Mucosa of gallbladder (tissue), 1 donor: ENCODE data around the gene ZNF839. TPM values are rescaled to one million over a fixed set of nuclear protein-coding genes. Genes with fewer than 3 reads are reported as not detected.
"Not testable (repeated sequence)": the region's sequence is repeated elsewhere in the genome, so short reads cannot be mapped to it uniquely, and the experiment has no call there.

ENCODE experiments used
- DNase-seq: peaks from one replicate; pipeline ENCODE4 v3.0.0-alpha.2; 2020; ENCODE audit warnings: low spot score
- total RNA-seq: library from RNA; stranded (reverse); gene quantifications from one replicate; pipeline ENCODE4 v1.2.1, GENCODE V29; 2021
- donor health status: DM: no; HTN: no; CAD: no.

ZNF839 gene
- total RNA-seq, 1 donor from 2014 or later, result 11.1 TPM

GRCh38 chr14:102342238-102342637 lies 22.7 kb downstream of the ZNF839 start:
- DNase-seq, result no peak

- DNase-seq, result no peak
Measured at GRCh38 chr14:102344084-102344483, 24.5 kb downstream of the ZNF839 start.

- no peak for DNase-seq
Measured at GRCh38 chr14:102344485-102344884, 24.9 kb downstream of the ZNF839 start.

DNA sequence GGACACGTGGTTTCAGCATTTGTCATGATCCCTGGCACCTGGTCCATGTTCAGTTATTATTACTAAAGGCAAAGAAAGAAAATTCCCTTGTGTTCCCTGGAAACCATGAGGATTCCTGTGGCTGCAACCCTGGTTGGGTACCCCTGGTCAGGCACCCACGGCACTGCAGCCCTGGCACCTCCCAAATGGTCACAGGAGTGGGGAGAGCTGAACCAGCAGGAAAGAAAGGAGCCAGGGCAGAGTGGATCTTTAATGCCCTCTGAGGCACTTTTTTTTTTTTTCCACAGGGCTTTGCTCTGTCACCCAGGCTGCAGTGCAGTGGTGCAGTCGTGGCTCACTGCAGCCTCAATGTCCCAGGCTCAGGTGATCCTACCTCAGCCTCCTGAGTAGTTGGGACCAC lies 25.7 kb downstream of the ZNF839 start:
- DNase-seq, result no peak

- DNase-seq, result no peak
Measured at GRCh38 chr14:102346645-102347044, 27.1 kb downstream of the ZNF839 start.

GRCh38 chr14:102348376-102348775 lies 28.8 kb downstream of the ZNF839 start:
- no peak for DNase-seq

GRCh38 chr14:102351023-102351422 lies 31.5 kb downstream of the ZNF839 start:
- peak; percentile 18 for DNase-seq

GRCh38 chr14:102351593-102351992 lies 32.0 kb downstream of the ZNF839 start:
- not testable (repeated sequence) for DNase-seq

DNA sequence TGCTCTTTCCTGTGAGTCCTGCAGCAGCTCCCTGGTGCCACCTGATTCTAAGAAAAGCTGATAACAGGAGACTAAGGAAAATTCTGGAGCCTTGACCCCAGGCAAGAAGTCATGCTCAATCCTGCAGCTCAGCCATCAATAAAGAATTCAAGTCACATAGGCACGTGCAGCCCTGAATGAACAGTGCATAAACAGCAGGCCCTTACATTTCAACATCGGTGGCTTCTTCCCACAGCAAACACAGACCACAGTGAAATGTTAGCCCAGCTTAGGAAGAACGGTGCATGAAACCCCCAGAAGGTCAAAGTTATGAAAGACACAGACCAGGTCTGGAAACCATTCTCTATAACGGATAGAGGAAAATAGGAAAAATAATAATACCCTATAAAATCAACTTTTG lies 32.7 kb downstream of the ZNF839 start:
- DNase-seq, result no peak

- no peak for DNase-seq
Measured at GRCh38 chr14:102353126-102353619, 33.6 kb downstream of the ZNF839 start.

- DNase-seq, result no peak
Measured at GRCh38 chr14:102356280-102356679, 36.7 kb downstream of the ZNF839 start.

GRCh38 chr14:102359341-102359740 lies 39.8 kb downstream of the ZNF839 start:
- DNase-seq, result no peak

DNA sequence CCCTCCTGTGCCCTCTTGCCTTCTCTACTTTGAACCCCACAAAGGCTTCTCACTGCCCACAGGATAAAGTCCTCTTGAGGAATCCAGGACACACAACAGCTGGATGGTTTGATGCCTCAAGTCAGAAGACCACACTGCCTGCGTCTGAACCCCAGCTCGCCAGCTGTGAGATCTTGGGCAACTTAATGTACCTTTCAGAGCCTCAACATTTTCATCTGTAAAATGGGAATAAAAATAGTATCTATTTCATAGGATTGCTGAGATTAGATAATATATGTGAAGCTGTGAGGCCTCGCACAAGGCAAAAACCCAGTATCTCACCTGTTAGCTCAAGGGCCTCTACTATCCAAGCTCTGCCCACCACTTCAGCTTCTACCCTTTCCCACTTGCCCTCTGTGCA lies 40.8 kb downstream of the ZNF839 start:
- no peak for DNase-seq

DNA sequence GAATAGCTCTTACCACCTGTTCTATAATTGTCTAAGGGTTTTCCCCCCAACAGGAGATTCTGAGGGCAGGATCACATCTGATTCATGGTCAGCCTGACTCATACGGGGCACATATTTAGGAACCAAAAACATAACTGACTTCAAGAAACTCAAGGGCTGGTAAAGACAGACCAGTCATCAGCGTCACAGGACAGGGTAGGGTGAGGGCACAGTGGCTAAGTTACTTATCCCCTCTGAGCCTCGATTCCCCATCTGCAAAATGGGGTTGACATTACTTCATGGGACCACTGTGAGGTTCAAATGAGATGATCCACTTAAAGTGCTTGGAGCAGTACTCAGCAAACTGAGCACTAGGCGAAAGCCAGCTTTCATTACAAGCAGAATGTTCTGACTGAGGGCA lies 42.5 kb downstream of the ZNF839 start:
- DNase-seq, result no peak

GRCh38 chr14:102362545-102363181 lies 43.1 kb downstream of the ZNF839 start, which contains the start of the genes CINP and TECPR2:
Gene CINP (minus strand): TSS chr14:102362890. CDS start chr14:102362851, 39 bp downstream.
Gene TECPR2 (plus strand): TSS chr14:102362941. CDS start chr14:102376722, 13,781 bp downstream.
- DNase-seq, result peak; percentile 98

DNA sequence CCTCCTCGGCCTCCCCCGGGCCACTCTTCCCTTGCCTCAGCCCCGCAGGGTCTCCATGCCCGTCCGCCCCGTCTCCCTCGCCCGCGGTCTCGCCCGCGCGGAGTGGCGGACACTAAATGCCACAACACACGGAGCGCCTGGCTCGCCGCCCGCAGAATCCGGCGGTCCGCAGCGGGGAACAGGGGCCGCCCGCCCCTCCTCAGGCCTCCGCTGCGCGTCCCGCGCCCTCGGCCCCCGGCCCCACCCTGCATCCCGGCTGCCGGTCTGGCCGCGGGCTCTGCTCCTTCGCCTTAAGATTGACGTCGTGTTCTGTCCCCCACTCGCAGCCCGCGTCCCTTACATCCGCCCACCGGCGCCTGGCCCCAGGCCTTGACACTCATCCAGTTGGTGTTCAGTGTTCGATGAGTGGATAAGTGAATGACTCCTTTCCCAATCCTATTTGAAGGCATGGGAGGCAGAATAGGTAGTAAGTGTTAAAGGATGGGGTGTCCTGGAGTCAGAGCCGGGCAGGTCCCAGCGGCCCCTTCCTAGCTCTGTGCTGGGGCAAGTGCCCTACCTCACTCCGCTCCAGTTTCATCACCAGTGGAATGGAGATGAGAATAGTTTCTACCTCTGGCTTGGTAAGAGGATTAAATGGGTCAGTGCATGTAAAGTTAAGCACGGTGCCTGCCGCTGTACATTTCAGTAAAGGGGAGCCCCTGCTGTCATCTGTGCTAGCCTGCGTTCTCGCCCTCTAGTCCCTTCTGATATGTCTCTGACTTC lies 43.8 kb downstream of the ZNF839 start:
- DNase-seq, result peak; percentile 16

- DNase-seq, result no peak
Measured at GRCh38 chr14:102370305-102370809, 50.8 kb downstream of the ZNF839 start.

- DNase-seq, result no peak
Measured at GRCh38 chr14:102371361-102371760, 51.8 kb downstream of the ZNF839 start.

DNA sequence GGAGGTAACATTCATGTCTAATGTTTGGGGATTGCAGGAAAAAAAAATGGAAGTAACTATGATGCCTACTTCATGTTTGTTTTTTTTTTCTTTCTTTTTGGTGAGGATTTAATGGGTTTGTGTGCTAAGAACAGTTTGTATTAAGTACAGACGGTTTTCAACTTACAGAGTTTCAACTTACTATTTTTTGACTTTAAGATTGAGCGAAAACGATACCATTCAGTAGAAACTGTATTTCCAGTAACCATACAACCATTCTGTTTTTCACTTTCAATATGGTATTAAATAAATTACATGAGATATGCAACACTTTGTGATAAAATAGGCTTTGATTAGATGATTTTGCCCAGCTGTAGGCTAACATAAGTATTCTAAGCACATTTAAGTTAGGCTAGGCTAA lies 53.6 kb downstream of the ZNF839 start:
- no peak for DNase-seq

- DNase-seq, result no peak
Measured at GRCh38 chr14:102374264-102374663, 54.7 kb downstream of the ZNF839 start.

DNA sequence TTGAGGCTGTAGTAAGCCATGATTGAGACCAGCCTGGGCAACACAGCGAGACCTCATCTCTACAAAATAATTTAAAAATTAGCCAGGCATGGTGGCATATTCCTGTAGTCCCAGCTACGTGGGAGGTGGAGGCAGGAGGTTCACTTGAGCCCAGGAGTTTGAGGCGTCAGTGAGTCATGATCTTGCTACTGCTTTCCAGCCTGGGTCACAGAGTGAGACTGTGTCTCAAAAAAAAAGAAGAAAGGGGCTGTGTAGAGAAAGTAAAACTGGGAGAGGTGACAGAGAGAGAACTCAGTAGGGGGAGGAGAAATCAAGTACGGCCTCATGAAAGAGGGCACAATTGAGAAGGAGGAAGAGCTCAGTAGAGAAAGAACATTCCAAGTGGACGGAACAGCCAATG lies 55.6 kb downstream of the ZNF839 start:
- no peak for DNase-seq

- no peak for DNase-seq
Measured at GRCh38 chr14:102377696-102378095, 58.1 kb downstream of the ZNF839 start.

DNA sequence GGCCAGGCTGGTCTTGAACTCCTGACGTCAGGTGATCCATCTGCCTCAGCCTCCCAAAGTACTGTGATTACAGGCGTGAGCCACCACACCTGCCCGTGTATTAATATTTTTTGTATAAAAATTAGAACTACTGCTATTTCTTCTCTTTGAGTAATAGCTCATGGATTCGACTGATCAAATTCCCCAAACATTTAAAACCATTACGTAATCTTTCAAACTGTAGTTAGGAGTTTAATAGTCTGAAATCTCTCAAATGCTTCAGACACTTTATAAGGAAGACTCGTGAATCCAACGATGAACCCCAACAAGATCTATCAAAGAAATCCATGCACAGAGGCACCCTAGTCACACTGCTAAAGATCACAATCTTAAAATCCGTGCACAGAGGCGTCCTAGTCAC lies 59.3 kb downstream of the ZNF839 start:
- no peak for DNase-seq
